ENCODE results near the gene DNAH10.

DNA sequence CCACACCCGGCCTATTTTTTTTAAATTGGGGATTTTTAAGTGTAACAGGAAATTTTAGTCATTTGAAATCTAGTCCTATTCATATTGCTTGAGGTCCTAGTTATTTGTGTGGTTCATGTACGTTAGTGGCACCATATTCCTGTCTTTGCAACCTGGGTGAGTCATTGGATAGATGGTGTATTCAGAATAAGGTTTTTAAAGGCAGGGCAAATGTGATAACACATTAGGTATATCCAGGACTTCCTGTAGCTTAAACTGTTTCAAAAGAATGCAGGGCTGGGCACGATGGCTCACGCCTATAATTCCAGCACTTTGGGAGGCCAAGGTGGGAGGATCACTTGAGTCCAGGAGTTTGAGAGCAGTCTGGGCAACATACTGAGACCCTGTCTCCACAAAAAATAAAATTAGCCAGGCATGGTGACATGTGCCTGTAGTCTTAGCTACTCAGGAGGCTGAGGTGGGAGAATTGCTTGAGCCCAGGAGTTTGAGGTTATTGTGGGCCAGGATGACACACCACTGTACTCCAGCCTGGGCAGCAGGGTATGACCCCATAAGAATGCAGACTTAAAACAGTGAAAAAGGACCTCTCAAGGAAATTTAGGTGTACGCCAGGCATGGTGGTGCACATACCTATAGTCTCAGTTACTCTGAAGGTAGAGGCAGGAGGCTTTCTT, 41.8 kb upstream of the DNAH10 start:
- TF ChIP-seq, protein P1, sequence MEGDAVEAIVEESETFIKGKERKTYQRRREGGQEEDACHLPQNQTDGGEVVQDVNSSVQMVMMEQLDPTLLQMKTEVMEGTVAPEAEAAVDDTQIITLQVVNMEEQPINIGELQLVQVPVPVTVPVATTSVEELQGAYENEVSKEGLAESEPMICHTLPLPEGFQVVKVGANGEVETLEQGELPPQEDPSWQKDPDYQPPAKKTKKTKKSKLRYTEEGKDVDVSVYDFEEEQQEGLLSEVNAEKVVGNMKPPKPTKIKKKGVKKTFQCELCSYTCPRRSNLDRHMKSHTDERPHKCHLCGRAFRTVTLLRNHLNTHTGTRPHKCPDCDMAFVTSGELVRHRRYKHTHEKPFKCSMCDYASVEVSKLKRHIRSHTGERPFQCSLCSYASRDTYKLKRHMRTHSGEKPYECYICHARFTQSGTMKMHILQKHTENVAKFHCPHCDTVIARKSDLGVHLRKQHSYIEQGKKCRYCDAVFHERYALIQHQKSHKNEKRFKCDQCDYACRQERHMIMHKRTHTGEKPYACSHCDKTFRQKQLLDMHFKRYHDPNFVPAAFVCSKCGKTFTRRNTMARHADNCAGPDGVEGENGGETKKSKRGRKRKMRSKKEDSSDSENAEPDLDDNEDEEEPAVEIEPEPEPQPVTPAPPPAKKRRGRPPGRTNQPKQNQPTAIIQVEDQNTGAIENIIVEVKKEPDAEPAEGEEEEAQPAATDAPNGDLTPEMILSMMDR (IDR thresholded peaks at IDR 0.05; ENCODE audit: insufficient read depth, low read depth, low read length): no peak
- no peak for TF ChIP-seq EZH2 (IDR thresholded peaks at IDR 0.05; ENCODE audit: insufficient read depth, low read length)

Measured in astrocyte (in vitro differentiated cells and primary cell).